Smooth muscle cell (in vitro differentiated cells): ENCODE data around the gene VAT1L. TPM values are rescaled to one million over a fixed set of nuclear protein-coding genes. Genes with fewer than 3 reads are reported as not detected.

Experiments used
- DNase-seq: peaks from one replicate; lab custom pipeline; 2025; ENCODE audit not compliant: unreplicated experiment; lab: John Stamatoyannopoulos, UW
- H2AFZ ChIP-seq: fragments of 200-600 bp; sonication (generic); 2 replicates; pipeline ENCODE4 v1.6.0; 2016; ENCODE audit warnings: antibody characterized with exemption, low read depth, mild to moderate bottlenecking
- H3F3A ChIP-seq: fragments of 200-600 bp; sonication (generic); 2 replicates; pipeline ENCODE4 v1.6.0; 2017; ENCODE audit warnings: antibody characterized with exemption, low read depth
- H3K27ac ChIP-seq: fragments of 200-600 bp; sonication (generic); 2 replicates; pipeline ENCODE4 v1.5.1; 2016; ENCODE audit warnings: low read depth, mild to moderate bottlenecking
- H3K27me3 ChIP-seq: fragments of 200-600 bp; sonication (generic); 2 replicates; pipeline ENCODE4 v1.6.1; 2016; ENCODE audit warnings: low read depth, mild to moderate bottlenecking
- H3K36me3 ChIP-seq: fragments of 200-600 bp; sonication (generic); 2 replicates; pipeline ENCODE4 v1.5.1; 2016; ENCODE audit warnings: low read depth
- H3K4me1 ChIP-seq: fragments of 200-600 bp; sonication (generic); 2 replicates; pipeline ENCODE4 v1.5.1; 2016; ENCODE audit warnings: low read depth
- H3K4me2 ChIP-seq: fragments of 200-600 bp; sonication (generic); 2 replicates; pipeline ENCODE4 v1.6.0; 2016; ENCODE audit warnings: mild to moderate bottlenecking
- H3K4me3 ChIP-seq: fragments of 200-600 bp; sonication (generic); 2 replicates; pipeline ENCODE4 v1.5.1; 2016; ENCODE audit warnings: mild to moderate bottlenecking
- H3K79me2 ChIP-seq: fragments of 200-600 bp; sonication (generic); 2 replicates; pipeline ENCODE4 v1.6.0; 2016; ENCODE audit warnings: low read depth, mild to moderate bottlenecking
- H3K9ac ChIP-seq: fragments of 200-600 bp; sonication (generic); 2 replicates; pipeline ENCODE4 v1.6.0; 2016; ENCODE audit warnings: low read depth
- H3K9me3 ChIP-seq: fragments of 200-600 bp; sonication (generic); replicated peaks from 2 replicates; pipeline ENCODE4 v1.5.1; 2016; ENCODE audit warnings: low read depth
- H4K20me1 ChIP-seq: fragments of 200-600 bp; sonication (generic); 2 replicates; pipeline ENCODE4 v1.6.0; 2016; ENCODE audit warnings: low read depth
- WGBS: methylation state at CpG from one replicate; pipeline ENCODE4 v1.1.7; 2016; ENCODE audit warnings: low lambda C conversion rate; 5-methylcytosine and 5-hydroxymethylcytosine counted together
- polyA plus RNA-seq: library from polyadenylated mRNA; unstranded; fragments of >200 nt; fragmentation: Nextera tagmentation; extraction: Ambion mirVana; gene quantifications from 2 replicates; pipeline ENCODE4 v1.2.1, GENCODE V29; 2016
- total RNA-seq: library from RNA; depleted of rRNA; stranded (reverse); fragments of >200 nt; gene quantifications from 2 replicates; pipeline ENCODE4 v1.2.3, GENCODE V29; 2014
- TF ChIP-seq, protein P1 (sequence below): fragments of 200-600 bp; sonication (generic); IDR thresholded peaks from 2 replicates; pipeline ENCODE4 v1.5.1; 2017; ENCODE audit warnings: borderline replicate concordance, mild to moderate bottlenecking, antibody characterized with exemption; ENCODE audit not compliant: insufficient read depth, poor library complexity, severe bottlenecking

Gene VAT1L
- total and polyA plus RNA-seq, 2 experiments from 2014 or later: 4.0 to 5.4 TPM

DNA sequence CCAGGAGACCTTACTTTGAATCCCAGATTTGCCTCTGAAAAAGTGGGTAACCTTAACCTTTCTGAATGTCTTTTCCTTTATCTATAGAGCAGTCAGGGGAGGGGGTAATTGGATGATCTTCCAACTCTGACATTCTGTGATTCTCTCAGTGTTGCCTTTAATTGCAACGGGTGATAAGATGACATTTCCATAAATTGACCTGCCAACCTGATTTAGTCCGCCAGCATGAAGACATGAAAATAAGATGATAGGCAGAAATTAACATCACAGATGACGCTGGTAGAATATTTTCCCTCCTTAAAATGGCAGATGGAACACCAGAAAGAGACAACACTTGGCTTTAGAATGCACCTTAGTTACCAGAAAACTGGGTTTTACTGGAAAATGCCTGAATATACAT, 72.6 kb downstream of the VAT1L start:
- WGBS: 97% methylated on average over 3 of the region's 3 CpGs
- H3K9me3 ChIP-seq: no peaks in the 10 kb centered on the region
- no peak overlapping the region for H3K27ac ChIP-seq
- peaks cover 11% of the 10 kb centered on the region for H3K4me1 ChIP-seq
- no peaks in the 10 kb centered on the region for H3K27me3 ChIP-seq
- H3K79me2 ChIP-seq: no peaks in the 10 kb centered on the region
- H3K4me3 ChIP-seq: no peak overlapping the region
- H2AFZ ChIP-seq: no peak overlapping the region
- H3K9ac ChIP-seq: no peak overlapping the region
- TF ChIP-seq, protein P1, sequence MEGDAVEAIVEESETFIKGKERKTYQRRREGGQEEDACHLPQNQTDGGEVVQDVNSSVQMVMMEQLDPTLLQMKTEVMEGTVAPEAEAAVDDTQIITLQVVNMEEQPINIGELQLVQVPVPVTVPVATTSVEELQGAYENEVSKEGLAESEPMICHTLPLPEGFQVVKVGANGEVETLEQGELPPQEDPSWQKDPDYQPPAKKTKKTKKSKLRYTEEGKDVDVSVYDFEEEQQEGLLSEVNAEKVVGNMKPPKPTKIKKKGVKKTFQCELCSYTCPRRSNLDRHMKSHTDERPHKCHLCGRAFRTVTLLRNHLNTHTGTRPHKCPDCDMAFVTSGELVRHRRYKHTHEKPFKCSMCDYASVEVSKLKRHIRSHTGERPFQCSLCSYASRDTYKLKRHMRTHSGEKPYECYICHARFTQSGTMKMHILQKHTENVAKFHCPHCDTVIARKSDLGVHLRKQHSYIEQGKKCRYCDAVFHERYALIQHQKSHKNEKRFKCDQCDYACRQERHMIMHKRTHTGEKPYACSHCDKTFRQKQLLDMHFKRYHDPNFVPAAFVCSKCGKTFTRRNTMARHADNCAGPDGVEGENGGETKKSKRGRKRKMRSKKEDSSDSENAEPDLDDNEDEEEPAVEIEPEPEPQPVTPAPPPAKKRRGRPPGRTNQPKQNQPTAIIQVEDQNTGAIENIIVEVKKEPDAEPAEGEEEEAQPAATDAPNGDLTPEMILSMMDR: no peak
- no peak for DNase-seq
- H3K36me3 ChIP-seq: no peaks in the 10 kb centered on the region
- no peak overlapping the region for H3K4me2 ChIP-seq
- no peaks in the 10 kb centered on the region for H3F3A ChIP-seq
- H4K20me1 ChIP-seq: no peaks in the 10 kb centered on the region

DNA sequence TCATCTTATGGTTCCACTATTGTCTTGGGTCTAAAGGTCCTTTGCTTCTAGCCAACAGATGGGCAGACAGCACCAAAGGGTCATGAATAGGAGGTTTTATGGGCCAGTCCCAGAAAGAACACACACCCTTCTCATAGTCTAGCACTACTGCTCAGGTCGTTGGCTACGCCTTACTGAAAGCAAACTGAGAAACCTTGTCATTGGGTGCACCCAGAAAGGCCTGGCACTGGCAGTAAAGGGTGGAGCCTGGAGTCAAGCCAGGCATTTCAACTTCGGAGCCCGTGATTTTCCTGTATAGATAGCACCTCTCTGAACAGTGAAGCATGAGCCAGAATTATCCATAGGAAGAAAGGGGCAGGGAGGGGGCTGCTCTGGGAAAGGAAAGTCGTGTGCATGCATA, 74.9 kb downstream of the VAT1L start:
- Histone ChIP-seq H3K4me3 (no peak overlapping the region), H2AFZ (no peak overlapping the region), H3F3A (no peaks in the 10 kb centered on the region), H3K27me3 (no peaks in the 10 kb centered on the region), H3K9me3 (no peaks in the 10 kb centered on the region), H3K9ac (no peak overlapping the region), H3K79me2 (no peaks in the 10 kb centered on the region), H3K4me1 (no peaks in the 10 kb centered on the region), H4K20me1 (no peaks in the 10 kb centered on the region), H3K36me3 (no peaks in the 10 kb centered on the region), H3K4me2 (no peak overlapping the region), H3K27ac (no peak overlapping the region)
- TF ChIP-seq, protein P1: no peak
- DNase-seq: no peak
- WGBS: 87% methylated on average over 5 of the region's 5 CpGs

DNA sequence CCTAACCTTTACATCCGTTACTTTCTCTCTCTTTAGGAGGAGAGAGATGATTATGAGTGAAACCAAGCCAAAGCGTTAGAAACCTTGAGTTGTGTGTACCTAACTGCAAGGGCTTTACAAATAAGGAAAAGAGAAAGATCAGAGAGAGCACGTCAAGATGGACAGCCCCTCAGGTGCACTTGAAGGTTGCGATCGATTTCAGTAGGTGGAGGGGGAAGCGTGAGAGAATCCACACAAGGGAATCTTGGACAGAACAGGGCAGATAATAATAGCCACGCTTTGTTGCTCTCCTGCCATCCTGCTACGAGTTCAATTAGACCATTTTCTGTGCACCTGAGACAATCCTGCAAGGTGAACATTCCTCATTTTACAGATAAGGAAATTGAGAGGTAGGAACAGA, 78.4 kb downstream of the VAT1L start:
- Histone ChIP-seq H2AFZ (no peak overlapping the region), H3K36me3 (no peaks in the 10 kb centered on the region), H3K79me2 (no peaks in the 10 kb centered on the region), H3K4me2 (no peak overlapping the region), H4K20me1 (no peaks in the 10 kb centered on the region), H3K27me3 (no peaks in the 10 kb centered on the region), H3F3A (no peaks in the 10 kb centered on the region), H3K4me1 (no peaks in the 10 kb centered on the region), H3K9me3 (no peaks in the 10 kb centered on the region), H3K9ac (no peak overlapping the region), H3K27ac (no peak overlapping the region), H3K4me3 (no peak overlapping the region)
- WGBS: 92% methylated on average over 8 of the region's 8 CpGs
- DNase-seq: no peak
- TF ChIP-seq, protein P1: no peak

DNA sequence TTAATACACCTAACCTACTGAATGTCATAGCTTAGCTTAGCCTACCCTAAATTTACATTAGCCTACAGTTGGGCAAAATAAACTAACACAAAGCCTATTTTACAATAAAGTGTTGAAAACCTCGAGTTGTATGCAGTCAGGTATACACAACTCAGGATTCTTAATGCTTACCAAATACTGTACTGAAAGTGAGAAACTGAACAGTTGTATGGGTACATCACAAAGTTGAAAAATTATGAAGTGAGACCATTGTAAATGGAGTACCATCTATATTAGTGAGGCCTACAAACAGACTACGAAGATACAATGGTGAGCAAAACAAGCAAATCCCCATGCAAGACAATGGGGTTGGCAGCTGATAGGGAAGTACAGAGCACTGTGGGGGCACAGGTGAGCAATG, 79.7 kb downstream of the VAT1L start:
- Histone ChIP-seq H3K9ac (no peak overlapping the region), H3K27ac (no peak overlapping the region), H4K20me1 (no peaks in the 10 kb centered on the region), H3K27me3 (no peaks in the 10 kb centered on the region), H3F3A (no peaks in the 10 kb centered on the region), H3K9me3 (no peaks in the 10 kb centered on the region), H2AFZ (no peak overlapping the region), H3K79me2 (no peaks in the 10 kb centered on the region), H3K4me1 (no peaks in the 10 kb centered on the region), H3K4me3 (no peak overlapping the region), H3K36me3 (no peaks in the 10 kb centered on the region), H3K4me2 (no peak overlapping the region)
- WGBS: 95% methylated on average over 2 of the region's 2 CpGs
- TF ChIP-seq, protein P1: no peak
- DNase-seq: no peak
